GM21367 (cell line): Measurements from ENCODE around the gene OR6S1.
"Not testable (repeated sequence)": the region's sequence is repeated elsewhere in the genome, so short reads cannot be mapped to it uniquely, and the experiment has no call there.

Experiments used
- ATAC-seq: cut with Tn5 transposase; IDR thresholded peaks from one replicate; pipeline ENCODE4 v1.9.1; 2021; ENCODE audit not compliant: unreplicated experiment

Gene OR6S1

DNA sequence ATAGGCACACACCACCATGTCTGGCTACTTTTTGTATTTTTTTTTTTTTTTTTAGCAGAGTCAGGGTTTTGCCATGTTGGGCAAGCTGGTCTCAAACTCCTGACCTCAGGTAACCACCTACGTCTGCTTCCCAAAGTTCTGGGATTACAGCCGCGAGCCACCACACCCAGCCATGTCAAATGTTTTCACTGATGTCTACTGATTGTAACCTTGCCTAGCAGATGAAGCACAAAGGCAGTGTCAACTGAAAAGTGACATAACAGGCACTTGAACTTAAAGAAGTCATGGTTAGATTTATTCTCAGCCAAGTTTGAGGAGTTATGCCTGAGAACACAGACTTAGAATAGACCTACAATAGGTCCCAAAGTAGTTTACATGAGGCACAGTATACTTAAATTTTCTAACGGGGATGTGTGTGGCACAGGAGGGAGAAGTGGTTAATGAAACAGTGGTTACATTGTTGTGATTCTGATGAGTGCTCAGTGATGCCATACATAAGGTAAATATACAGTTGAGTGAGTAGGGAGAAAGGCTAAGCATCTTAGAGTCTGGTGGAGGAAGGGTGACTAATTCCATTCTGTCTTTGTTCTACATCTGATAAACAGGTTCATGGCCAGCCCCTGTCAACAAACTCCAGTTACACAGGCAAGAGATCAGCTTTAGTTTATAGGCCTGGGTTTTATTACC lies 30.2 kb upstream of the OR6S1 start:
- no peak for ATAC-seq

- ATAC-seq = no peak
Measured at GRCh38 chr14:20668969-20669368, 27.5 kb upstream of the OR6S1 start.

GRCh38 chr14:20667957-20668356 lies 26.5 kb upstream of the OR6S1 start:
- ATAC-seq = peak; percentile 70

DNA sequence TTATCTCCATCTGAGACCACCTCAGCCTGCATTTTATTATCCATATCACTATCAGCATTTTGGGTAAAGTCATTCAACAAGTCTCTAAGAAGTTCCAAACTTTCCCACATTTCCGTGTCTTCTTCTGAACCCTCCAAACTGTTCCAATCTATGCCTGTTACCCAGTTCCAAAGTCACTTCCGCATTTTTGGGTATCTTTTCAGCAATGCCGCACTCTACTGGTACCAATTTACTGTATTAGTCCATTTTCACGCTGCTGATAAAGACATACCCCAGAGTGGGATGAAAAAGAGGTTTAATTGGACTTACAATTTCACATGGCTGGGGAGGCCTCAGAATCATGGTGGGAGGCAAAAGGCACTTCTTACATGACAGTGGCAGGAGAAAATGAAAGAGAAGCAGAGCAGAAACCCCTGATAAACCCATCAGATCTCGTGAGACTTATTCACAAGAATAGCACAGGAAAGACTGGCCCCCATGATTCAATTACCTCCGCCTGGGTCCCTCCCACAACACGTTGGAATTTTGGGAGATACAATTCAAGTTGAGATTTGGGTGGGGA lies 25.0 kb upstream of the OR6S1 start:
- ATAC-seq = not testable (repeated sequence)

DNA sequence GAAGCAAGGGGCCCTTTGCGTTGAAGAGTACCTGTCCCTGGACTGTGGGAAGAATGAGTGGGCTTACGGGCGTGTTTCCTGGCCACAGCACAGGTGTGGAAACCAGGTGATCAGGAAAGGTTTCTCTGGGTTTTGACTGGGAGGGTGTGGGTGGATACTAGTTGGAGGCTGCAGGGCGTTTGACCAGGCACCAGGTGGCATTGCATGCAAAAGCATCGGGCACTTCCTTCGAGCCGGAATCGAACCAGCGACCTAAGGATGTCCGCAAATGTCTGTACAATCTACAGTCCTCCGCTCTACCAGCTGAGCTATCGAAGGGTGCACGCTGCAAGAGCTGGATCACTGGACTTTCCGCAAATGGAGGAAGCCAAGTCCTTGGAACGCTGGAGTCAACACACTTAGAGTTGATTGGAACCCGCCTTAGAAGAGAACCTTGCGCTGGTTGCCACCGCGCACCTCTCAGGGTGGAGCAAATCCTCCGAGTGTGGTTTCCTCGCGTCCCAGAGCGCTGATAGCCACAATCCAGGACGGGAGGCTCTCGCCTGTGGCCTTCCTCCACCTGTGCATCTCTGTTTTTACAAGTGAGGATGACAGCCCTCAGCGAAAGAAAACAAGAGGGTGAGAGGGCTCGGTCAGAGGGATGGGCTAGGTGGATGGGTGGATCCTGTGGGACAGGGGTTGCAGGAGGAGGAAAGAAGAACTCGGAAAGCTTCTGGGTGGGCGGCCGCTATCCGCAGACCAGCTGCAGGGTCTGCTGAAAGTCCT lies 21.7 kb upstream of the OR6S1 start:
- peak; percentile 39 for ATAC-seq

- ATAC-seq = no peak
Measured at GRCh38 chr14:20661197-20661596, 19.7 kb upstream of the OR6S1 start.

DNA sequence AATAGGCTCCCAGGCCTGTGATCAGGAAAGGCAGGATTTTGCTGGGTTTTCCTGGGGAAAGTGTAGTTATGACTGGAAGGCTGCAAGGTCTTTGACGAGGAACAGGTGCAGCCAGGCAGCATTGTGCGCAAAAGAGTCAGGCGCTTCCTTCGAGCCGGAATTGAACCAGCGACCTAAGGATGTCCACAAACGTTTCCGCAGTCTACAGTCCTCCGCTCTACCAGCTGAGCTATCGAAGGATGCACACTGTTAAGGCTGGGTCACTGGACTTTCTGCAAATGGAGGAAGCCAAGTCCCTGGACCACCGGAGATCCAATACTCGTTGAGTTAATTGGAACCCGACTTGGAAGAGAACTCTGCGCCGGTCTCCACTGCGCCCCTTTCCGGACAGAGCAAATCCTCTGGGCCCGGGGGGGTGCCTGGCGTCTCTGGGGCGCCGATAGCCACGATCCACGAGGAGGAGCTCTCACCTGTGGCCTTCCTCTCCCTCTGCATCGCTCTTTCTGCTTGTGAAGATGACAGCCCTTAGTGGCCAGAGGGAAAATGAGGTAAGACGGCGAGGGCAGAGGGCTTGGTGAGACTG lies 18.4 kb upstream of the OR6S1 start:
- no peak for ATAC-seq

DNA sequence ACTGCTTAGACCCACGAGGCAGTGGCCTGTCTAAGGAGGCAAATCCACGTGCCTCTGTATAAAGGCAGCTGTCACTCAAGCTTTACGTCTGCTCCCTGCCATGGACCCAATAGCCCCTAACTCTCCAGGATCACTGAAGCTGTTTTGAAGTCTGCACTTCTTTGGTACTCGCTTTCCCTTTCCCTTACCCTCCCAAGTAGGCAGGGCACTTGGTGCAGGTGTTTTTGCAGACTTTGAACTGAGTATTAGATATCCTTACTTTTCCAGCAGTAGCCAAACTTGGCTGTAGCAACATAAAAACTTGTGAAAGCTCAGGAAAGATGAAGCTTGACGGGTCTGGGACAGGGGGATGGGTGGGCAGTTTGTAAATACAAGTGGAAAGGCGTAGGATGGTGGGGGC lies 17.8 kb upstream of the OR6S1 start:
- no peak for ATAC-seq

DNA sequence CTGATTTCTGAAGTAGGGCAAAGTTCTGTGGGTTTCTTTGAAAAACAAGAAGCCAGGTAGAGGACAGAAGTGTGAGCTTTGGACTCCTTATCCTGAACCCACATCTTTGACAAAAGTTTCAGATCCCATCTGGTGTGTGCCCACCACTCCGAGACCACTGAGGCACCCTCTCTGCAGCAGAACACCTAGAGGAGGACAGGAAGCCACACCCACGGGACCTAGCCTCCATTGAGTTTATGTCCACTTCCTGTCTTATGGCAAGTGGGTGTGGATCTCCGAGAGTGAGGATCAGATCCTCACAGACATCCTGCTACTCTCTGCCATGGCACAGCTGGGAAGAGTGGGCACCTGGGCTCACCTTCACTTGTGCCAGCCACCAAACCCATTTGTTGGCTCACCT lies 16.8 kb upstream of the OR6S1 start:
- no peak for ATAC-seq

- no peak for ATAC-seq
Measured at GRCh38 chr14:20657216-20658211, 16.0 kb upstream of the OR6S1 start.

GRCh38 chr14:20656274-20656673 lies 14.8 kb upstream of the OR6S1 start:
- ATAC-seq = no peak

DNA sequence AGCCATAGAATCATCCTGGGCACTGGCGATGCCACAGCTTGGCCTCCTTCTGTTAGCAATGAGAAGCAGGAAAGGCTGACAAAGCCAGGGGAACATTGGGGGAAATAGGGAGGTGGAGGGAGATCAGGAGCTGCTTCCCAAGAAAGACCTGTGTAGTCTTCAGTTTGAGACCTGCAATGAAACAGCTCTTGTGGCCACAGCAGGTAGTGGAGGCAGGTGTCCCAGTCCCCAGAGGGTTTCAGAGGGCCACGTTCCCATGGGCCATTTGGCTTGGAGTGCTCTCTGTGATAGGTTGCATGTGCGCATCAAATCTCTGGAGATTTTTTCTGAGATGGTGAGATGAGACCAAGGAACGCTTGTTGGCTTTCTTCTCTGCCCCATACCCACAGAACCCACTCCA lies 14.4 kb upstream of the OR6S1 start:
- no peak for ATAC-seq

DNA sequence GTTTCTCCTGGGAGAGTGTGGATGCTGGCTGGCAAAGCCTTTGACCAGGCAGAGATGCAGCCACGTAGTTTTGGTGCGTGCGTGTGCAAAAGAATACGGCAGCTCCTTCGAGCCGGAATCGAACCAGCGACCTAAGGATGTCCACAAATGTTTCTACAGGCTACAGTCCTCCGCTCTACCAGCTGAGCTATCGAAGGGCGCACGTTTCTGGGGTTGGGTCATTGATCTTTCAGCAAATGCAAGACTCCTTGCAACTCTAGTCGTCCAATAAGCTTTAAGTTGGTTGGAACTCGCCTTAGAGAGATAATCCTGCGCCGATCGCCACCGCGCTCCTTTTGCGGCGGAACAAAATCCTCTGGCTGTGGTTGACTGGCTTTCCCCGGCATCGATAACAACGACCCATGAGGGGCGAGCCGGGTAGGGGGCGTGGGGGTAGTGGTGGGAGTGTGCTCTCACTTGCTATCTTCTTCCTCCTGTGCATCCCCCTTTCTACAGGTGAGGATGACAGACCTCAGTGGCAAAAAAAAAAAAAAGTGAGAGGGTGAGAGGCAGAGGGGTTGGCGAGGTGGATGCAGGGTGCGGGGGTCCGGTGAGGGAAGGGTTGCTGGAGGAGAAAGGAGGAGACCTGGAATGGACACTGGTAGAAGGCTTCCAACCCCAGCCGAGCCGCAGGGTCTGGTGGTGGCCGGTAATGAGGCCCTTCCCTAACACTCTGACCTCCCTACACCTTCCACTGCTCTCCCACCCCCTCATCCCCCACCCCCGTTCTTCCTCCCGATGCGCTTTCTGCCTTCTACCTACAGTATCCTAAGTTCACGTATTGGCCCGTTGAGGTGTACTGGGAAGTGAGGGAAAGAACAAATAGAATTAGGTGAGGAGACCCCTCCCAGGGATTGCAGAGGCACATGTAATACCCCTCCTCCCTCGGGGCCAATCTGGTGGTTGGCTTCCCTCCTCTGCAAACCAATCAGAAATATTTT lies 11.8 kb upstream of the OR6S1 start:
- ATAC-seq = no peak

DNA sequence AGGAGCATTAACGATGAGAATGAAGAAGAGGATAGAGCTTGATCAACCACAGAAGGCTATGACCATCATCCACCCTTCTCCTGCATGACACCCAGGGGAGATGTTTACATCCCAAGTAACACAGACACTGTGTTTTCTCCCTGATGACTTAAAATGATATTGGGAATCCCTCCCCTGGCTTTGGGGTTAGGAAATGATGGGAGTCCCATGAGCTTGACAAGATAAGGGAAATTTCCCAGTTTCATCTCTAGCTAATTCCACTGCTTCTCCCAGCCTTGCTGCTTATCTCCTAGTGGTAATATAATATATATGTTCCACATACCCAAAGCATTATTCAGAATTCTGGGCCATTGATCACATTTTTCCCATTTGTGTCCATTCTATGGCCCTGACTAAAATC lies 4.0 kb upstream of the OR6S1 start:
- no peak for ATAC-seq

- ATAC-seq = no peak
Measured at GRCh38 chr14:20644520-20644919, 3.0 kb upstream of the OR6S1 start.

GRCh38 chr14:20642755-20643154 lies 1.3 kb upstream of the OR6S1 start:
- ATAC-seq = not testable (repeated sequence)

DNA sequence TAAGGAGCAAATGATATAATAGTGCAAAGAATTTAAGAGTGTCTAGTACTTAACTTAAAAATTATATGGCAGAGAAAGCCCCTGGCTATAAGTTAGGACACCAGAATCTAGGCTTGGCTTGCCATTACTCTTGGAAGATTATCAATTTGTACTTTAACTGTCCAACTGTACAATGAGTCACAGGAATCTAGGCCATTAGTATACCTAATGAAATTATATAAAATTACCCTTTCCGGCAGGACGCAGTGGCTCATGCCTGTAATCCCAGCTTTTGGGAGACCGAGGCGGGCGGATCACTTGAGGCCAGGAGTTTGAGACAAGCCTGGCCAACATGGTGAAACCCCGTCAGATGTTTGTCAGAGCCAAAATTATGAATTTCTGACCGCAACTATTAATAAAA lies 691 bp upstream of the OR6S1 start:
- no peak for ATAC-seq

DNA sequence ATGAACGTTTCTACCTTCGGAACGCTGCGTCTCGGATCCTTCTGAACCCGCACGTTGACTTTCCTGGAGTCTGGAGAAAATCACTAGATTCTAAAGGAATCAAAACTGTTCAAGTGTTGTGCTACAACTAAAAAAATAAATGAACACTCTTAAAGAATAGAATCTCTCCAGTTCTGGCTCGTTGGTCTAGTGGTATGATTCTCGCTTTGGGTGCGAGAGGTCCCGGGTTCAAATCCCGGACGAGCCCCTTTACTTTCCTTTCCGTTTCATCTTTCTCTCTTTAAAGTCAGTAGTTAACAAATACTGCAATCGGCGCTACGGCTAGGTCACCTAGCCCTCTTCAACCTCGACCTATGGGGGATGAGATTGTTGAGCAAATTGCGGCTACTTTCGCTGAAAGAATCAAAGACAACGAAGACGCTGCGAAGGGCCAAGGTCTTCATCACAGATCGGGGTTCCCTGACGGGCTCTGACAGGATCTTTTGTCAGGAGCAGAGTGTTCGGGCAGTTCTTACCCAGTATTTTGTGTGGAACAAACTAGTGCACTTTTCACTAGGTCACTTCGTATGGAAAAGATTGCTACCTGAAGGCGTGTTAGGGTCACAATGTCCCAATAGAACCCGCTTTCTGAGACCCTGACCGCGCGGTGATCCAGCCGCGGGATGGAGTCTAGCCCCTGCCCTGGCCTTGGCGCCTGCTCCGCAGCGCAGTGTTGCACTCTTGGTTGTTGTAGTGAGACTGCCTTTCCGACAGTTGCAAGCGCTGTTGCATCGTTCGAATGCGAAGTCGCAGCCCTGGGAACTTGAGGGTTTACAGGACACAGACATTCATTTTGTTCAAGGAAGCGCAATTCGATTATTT lies 8.4 kb downstream of the OR6S1 start:
- peak; percentile 51 for ATAC-seq

DNA sequence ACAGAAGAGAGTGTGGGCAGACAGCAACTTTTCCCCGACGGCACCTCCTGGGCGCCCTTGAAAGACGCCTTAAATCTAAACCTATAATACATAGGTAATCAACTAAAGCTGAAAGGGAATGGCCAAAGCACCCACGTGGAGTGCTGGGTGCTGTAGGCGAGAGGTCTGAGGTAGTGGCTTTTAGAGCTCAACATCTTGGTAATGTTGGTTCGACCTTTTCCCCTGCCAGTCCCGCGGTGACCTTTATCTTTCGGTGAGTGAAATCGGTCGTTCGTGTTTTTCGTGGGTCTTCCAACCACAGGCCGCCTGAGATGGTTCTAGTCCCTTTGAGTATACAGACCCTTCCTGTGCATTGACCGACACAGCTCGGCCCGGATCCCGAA lies 9.1 kb downstream of the OR6S1 start:
- ATAC-seq = no peak
